GM12878 (cell line): Measurements from ENCODE around the gene THAP6. TPM values are rescaled to one million over a fixed set of nuclear protein-coding genes. Genes with fewer than 3 reads are reported as not detected.

Source experiments
- ATAC-seq: fragments of 200-7000 bp; cut with Tn5 transposase; 3 replicates; pipeline ENCODE4 v1.9.1; 2020; ENCODE audit warnings: mild to moderate bottlenecking, moderate library complexity
- BruUV-seq: library from RNA; stranded (reverse); fragments of 400-500 nt; replicated peaks from 2 replicates; lab custom pipeline; 2021; lab: Mats Ljungman, UMichigan
- CTCF ChIA-PET: fragments of 300-600 bp; sonication (Branson Sonifier 250); formaldehyde crosslinking; extraction: SDS; loops from one replicate; lab custom pipeline; 2021; ENCODE audit warnings: inconsistent platforms; lab: Yijun Ruan, JAX
- POLR2A ChIA-PET: fragments of 350-600 bp; formaldehyde crosslinking; extraction: SDS; loops from one replicate; lab custom pipeline; 2021; ENCODE audit warnings: inconsistent platforms; lab: Charles Lee
- RAD21 ChIA-PET: fragments of 300-600 bp; sonication (Branson Sonifier 250); formaldehyde crosslinking; loops from one replicate; lab custom pipeline; 2023; ENCODE audit warnings: antibody characterized with exemption; ENCODE audit not compliant: unreplicated experiment; lab: Charles Lee
- SMC1A ChIA-PET: fragments of 300-600 bp; sonication (Branson Sonifier 250); formaldehyde crosslinking; loops from one replicate; lab custom pipeline; 2023; ENCODE audit not compliant: unreplicated experiment, uncharacterized antibody; lab: Charles Lee
- DNase-seq: peaks from one replicate; pipeline ENCODE4 v3.0.0-alpha.2; 2011; ENCODE audit warnings: low read depth, low spot score
- FAIRE-seq: peaks from 3 replicates; lab custom pipeline; 2011; peaks lifted over from hg19 to GRCh38; lab: Jason Lieb, UNC
- H2AFZ ChIP-seq: 2 replicates; pipeline ENCODE4 v1.6.0; 2011; ENCODE audit warnings: low read depth, low read length, control low read depth; ENCODE audit not compliant: control insufficient read depth
- H3K27ac ChIP-seq: 2 replicates; pipeline ENCODE4 v1.5.1; 2011; ENCODE audit warnings: control low read depth; ENCODE audit not compliant: control insufficient read depth, insufficient read depth
- H3K27me3 ChIP-seq, 2 experiments: replicated peaks in 1 of 2; 2 replicates each; pipeline versions ENCODE4 v1.6.0 to v1.6.1; 2011; ENCODE audit warnings: low read length in 1 of 2; ENCODE audit not compliant: control insufficient read depth in 2 of 2, insufficient read depth in 2 of 2
- H3K36me3 ChIP-seq, 2 experiments: 2 replicates each; pipeline ENCODE4 v1.5.1; 2011; ENCODE audit warnings: low read length in 1 of 2; ENCODE audit not compliant: control insufficient read depth in 2 of 2, insufficient read depth in 2 of 2
- H3K4me1 ChIP-seq: 2 replicates; pipeline ENCODE4 v1.6.1; 2011; ENCODE audit warnings: mild to moderate bottlenecking, low read length, moderate library complexity, mixed read lengths; ENCODE audit not compliant: control insufficient read depth, insufficient read depth
- H3K4me2 ChIP-seq: 2 replicates; pipeline ENCODE4 v1.6.0; 2011; ENCODE audit warnings: control low read depth; ENCODE audit not compliant: control insufficient read depth, insufficient read depth
- H3K4me3 ChIP-seq: fragments of 200-600 bp; sonication (generic); 2 replicates; pipeline ENCODE4 v1.5.1; 2016
- H3K79me2 ChIP-seq: 2 replicates; pipeline ENCODE4 v1.6.0; 2011; ENCODE audit warnings: low read length; ENCODE audit not compliant: control insufficient read depth, insufficient read depth
- H3K9ac ChIP-seq: 2 replicates; pipeline ENCODE4 v1.8.0; 2011; ENCODE audit warnings: low read length, control low read depth, mixed read lengths; ENCODE audit not compliant: control insufficient read depth, insufficient read depth
- H3K9me3 ChIP-seq: replicated peaks from 3 replicates; pipeline ENCODE4 v1.5.1; 2011; ENCODE audit warnings: mild to moderate bottlenecking, low read length; ENCODE audit not compliant: control insufficient read depth, insufficient read depth
- H4K20me1 ChIP-seq: 2 replicates; pipeline ENCODE4 v1.6.0; 2011; ENCODE audit not compliant: control insufficient read depth, insufficient read depth
- MTA2 ChIP-seq: fragments of 450-650 bp; IDR thresholded peaks from 2 replicates; pipeline ENCODE4 v1.6.1; 2016; ENCODE audit warnings: low read depth, mild to moderate bottlenecking, moderate library complexity
- MTA3 ChIP-seq: IDR thresholded peaks from 2 replicates; pipeline ENCODE4 v1.6.1; 2012; ENCODE audit warnings: low read length, inconsistent platforms, borderline replicate concordance
- POU2F2 ChIP-seq: IDR thresholded peaks from 3 replicates; pipeline ENCODE4 v1.6.1; 2011; ENCODE audit warnings: low read depth, mild to moderate bottlenecking, low read length, borderline replicate concordance
- SIN3A ChIP-seq: IDR thresholded peaks from 2 replicates; pipeline ENCODE4 v1.6.1; 2012; ENCODE audit warnings: low read depth, low read length, improper control_type of control experiment
- SMAD5 ChIP-seq: IDR thresholded peaks from 2 replicates; pipeline ENCODE4 v1.6.1; 2016; ENCODE audit warnings: antibody characterized with exemption, low read depth
- SP1 ChIP-seq: IDR thresholded peaks from one replicate; pipeline ENCODE4 v1.6.1; 2011; ENCODE audit warnings: low read depth, low read length
- WGBS: methylation state at CpG from one replicate; pipeline ENCODE4 v1.1.6; 2016; ENCODE audit warnings: low lambda C conversion rate; ENCODE audit not compliant: insufficient replicate concordance, insufficient coverage; ENCODE audit errors: missing lambda C conversion rate; 5-methylcytosine and 5-hydroxymethylcytosine counted together
- in situ Hi-C: fragments of 300-500 bp; cut with MboI; formaldehyde crosslinking; loops from 9 replicates; pipeline ENCODE4 v1.14.3; 2018; ENCODE audit warnings: mixed read lengths
- intact Hi-C: fragments of 100-400 bp; cut with micrococcal nuclease; formaldehyde crosslinking; loops from one replicate; pipeline ENCODE4 v1.14.2; 2022; ENCODE audit not compliant: unreplicated experiment
- polyA plus RNA-seq, 11 experiments: library from polyadenylated mRNA; depleted of rRNA in 4 of 11; unstranded in 6 of 11; stranded (reverse) in 5 of 11; fragments of >200 nt; fragmentation: Nextera tagmentation in 4 of 11; fragmentation: Illumina TruSeq in 1 of 11; extraction: Ambion mirVana in 4 of 11; extraction: Trizol in 1 of 11; gene quantifications; 1 replicate in 1 of 11; 2 replicates in 10 of 11; pipeline versions ENCODE4 v1.2.1 to v1.2.3, GENCODE V29; 2011 to 2016; ENCODE audit warnings: inconsistent platforms in 2 of 11, missing spikeins in 2 of 11, low read depth in 1 of 11
- total RNA-seq, 4 experiments: library from RNA; depleted of rRNA in 3 of 4; stranded (reverse); fragments of >200 nt in 3 of 4; fragmentation: Illumina TruSeq in 1 of 4; extraction: Trizol in 1 of 4; gene quantifications; 2 replicates each; pipeline versions ENCODE4 v1.2.1 to v1.2.3, GENCODE V29; 2013 to 2021
- TF ChIP-seq, protein P1 (sequence below): IDR thresholded peaks from 2 replicates; pipeline ENCODE4 v1.6.1; 2011; ENCODE audit warnings: mild to moderate bottlenecking, low read depth, low read length, moderate library complexity; ENCODE audit not compliant: insufficient replicate concordance

THAP6 gene
- total and polyA plus RNA-seq, 10 of the 15 experiments (the other 5 are each of a cell fraction or from before 2014, with no cell fraction given): 8.9 to 21.9 (median 12.8) TPM

DNA sequence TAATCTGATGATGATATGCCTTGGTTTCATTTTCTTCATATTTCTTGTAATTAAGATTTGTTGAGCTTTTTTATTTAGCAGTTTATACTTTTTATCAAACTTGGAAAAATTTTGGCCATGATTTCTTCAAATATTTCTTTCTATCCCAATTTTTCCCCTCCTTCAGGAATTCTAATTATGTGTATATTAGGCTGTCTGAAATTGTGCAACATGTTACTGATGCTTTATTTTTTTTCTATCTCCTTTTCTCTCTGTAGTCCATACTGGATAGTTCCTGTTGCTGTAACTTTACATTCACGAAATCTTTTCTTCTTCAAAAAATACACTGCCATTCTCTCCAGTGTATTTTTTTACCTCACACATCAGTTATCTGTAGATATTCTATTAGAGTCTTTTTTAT, 10.8 kb downstream of the THAP6 start:
- Histone ChIP-seq H3K9me3 (no peaks in the 10 kb centered on the region; the same call in 2 of the 3 replicates), H3K4me1 (no peaks in the 10 kb centered on the region), H3K4me3 (no peak overlapping the region), H2AFZ (no peak overlapping the region), H3K79me2 (no peaks in the 10 kb centered on the region), H3K36me3 (peaks cover 0 to 16% of the 10 kb centered on the region in 2 experiments; a peak in 1 of 4 replicates), H3K27me3 (no peaks in the 10 kb centered on the region), H4K20me1 (no peaks in the 10 kb centered on the region), H3K4me2 (no peak overlapping the region), H3K27ac (no peak overlapping the region), H3K9ac (no peak overlapping the region)
- FAIRE-seq: no peak
- TF ChIP-seq SMAD5 (no peak), POU2F2 (no peak), SP1 (no peak), MTA3 (no peak), MTA2 (no peak), SIN3A (no peak)
- TF ChIP-seq, protein P1, sequence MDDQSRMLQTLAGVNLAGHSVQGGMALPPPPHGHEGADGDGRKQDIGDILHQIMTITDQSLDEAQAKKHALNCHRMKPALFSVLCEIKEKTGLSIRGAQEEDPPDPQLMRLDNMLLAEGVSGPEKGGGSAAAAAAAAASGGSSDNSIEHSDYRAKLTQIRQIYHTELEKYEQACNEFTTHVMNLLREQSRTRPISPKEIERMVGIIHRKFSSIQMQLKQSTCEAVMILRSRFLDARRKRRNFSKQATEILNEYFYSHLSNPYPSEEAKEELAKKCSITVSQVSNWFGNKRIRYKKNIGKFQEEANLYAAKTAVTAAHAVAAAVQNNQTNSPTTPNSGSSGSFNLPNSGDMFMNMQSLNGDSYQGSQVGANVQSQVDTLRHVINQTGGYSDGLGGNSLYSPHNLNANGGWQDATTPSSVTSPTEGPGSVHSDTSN: no peak
- RAD21 ChIA-PET: no interaction called here
- intact Hi-C loops (no loop called here), in situ Hi-C loops (no loop called here)
- SMC1A ChIA-PET: interaction anchor here (1.0 kb wide), 1 partner anchor 10 kb away, joined by 5 read pairs; no protein-coding TSS in a partner anchor
- no TSS peak for BruUV-seq
- DNase-seq: no peak
- 100% methylated on average over 1 of the region's 1 CpG for WGBS
- POLR2A ChIA-PET: interaction anchor here (3.1 kb wide), 1 partner anchor 9 kb away, joined by 11 read pairs; the partner anchor contains the start of genes RCHY1 and THAP6
- CTCF ChIA-PET: interaction anchor here (1.2 kb wide), 1 partner anchor 10 kb away, joined by 3 read pairs; no protein-coding TSS in a partner anchor
- ATAC-seq: no peak
